Astrocyte (in vitro differentiated cells and primary cell): ENCODE measurements around the gene VPS50. TPM values are rescaled to one million over a fixed set of nuclear protein-coding genes. Genes with fewer than 3 reads are reported as not detected.
"Not testable (repeated sequence)": the region's sequence is repeated elsewhere in the genome, so short reads cannot be mapped to it uniquely, and the experiment has no call there.

Experiments
- DNase-seq: peaks from one replicate; pipeline ENCODE4 v3.0.0-alpha.2; 2010; ENCODE audit warnings: low read depth
- FAIRE-seq: peaks from 2 replicates; lab custom pipeline; 2011; peaks lifted over from hg19 to GRCh38; lab: Jason Lieb, UNC
- H2AFZ ChIP-seq: 2 replicates; pipeline ENCODE4 v1.6.0; 2012; ENCODE audit warnings: low read depth, low read length, inconsistent platforms
- H3K27ac ChIP-seq: 2 replicates; pipeline ENCODE4 v1.5.1; 2011; ENCODE audit warnings: low read depth, low read length, inconsistent platforms
- H3K27me3 ChIP-seq: 2 replicates; pipeline ENCODE4 v1.6.0; 2011; ENCODE audit warnings: low read length, inconsistent platforms; ENCODE audit not compliant: insufficient read depth
- H3K36me3 ChIP-seq: 2 replicates; pipeline ENCODE4 v1.5.1; 2011; ENCODE audit warnings: low read length, inconsistent platforms; ENCODE audit not compliant: insufficient read depth
- H3K4me1 ChIP-seq: 2 replicates; pipeline ENCODE4 v1.5.1; 2011; ENCODE audit warnings: low read length, inconsistent platforms; ENCODE audit not compliant: insufficient read depth
- H3K4me2 ChIP-seq: 2 replicates; pipeline ENCODE4 v1.6.0; 2012; ENCODE audit warnings: low read length, inconsistent platforms
- H3K4me3 ChIP-seq: 2 replicates; pipeline ENCODE4 v1.5.1; 2011; ENCODE audit warnings: low read depth, mild to moderate bottlenecking, low read length, inconsistent platforms; ENCODE audit not compliant: insufficient read depth
- H3K79me2 ChIP-seq: 2 replicates; pipeline ENCODE4 v1.6.0; 2012; ENCODE audit warnings: mild to moderate bottlenecking, low read length, inconsistent platforms; ENCODE audit not compliant: insufficient read depth
- H3K9ac ChIP-seq: 2 replicates; pipeline ENCODE4 v1.6.0; 2012; ENCODE audit warnings: mild to moderate bottlenecking, low read length, inconsistent platforms
- H3K9me3 ChIP-seq: 2 replicates; pipeline ENCODE4 v1.5.1; 2012; ENCODE audit warnings: low read depth, mild to moderate bottlenecking, low read length, inconsistent platforms; ENCODE audit not compliant: insufficient read depth
- H4K20me1 ChIP-seq: 2 replicates; pipeline ENCODE4 v1.6.0; 2012; ENCODE audit warnings: low read length, inconsistent platforms; ENCODE audit not compliant: insufficient read depth
- H3K27ac Mint-ChIP-seq: one replicate; pipeline ENCODE4 v1.8.0; 2021; ENCODE audit warnings: mild to moderate bottlenecking, mixed read lengths; ENCODE audit not compliant: unreplicated experiment
- H3K27me3 Mint-ChIP-seq: one replicate; pipeline ENCODE4 v1.8.0; 2021; ENCODE audit warnings: low read depth, mixed read lengths; ENCODE audit not compliant: unreplicated experiment
- H3K36me3 Mint-ChIP-seq: one replicate; pipeline ENCODE4 v1.8.0; 2021; ENCODE audit warnings: low read depth, mixed read lengths; ENCODE audit not compliant: unreplicated experiment
- H3K4me1 Mint-ChIP-seq: one replicate; pipeline ENCODE4 v1.8.0; 2021; ENCODE audit warnings: low read depth, mixed read lengths; ENCODE audit not compliant: unreplicated experiment
- H3K4me3 Mint-ChIP-seq: one replicate; pipeline ENCODE4 v1.8.0; 2021; ENCODE audit warnings: mild to moderate bottlenecking, moderate library complexity, mixed read lengths; ENCODE audit not compliant: unreplicated experiment
- H3K9me3 Mint-ChIP-seq: one replicate; pipeline ENCODE4 v1.8.0; 2021; ENCODE audit warnings: mild to moderate bottlenecking, mixed read lengths; ENCODE audit not compliant: unreplicated experiment
- EZH2 ChIP-seq: IDR thresholded peaks from 2 replicates; pipeline ENCODE4 v1.6.1; 2012; ENCODE audit warnings: mild to moderate bottlenecking, low read length, inconsistent platforms; ENCODE audit not compliant: insufficient read depth
- total RNA-seq: library from RNA; stranded (reverse); gene quantifications from 2 replicates; pipeline ENCODE4 v1.2.1, GENCODE V29; 2021
- TF ChIP-seq, protein P1 (sequence below): IDR thresholded peaks from 2 replicates; pipeline ENCODE4 v1.5.1; 2011; ENCODE audit warnings: low read depth, mild to moderate bottlenecking, inconsistent platforms, low read length, moderate library complexity; ENCODE audit not compliant: insufficient read depth

Gene VPS50
- total RNA-seq, 1 donor from 2014 or later = 19.0 TPM

DNA sequence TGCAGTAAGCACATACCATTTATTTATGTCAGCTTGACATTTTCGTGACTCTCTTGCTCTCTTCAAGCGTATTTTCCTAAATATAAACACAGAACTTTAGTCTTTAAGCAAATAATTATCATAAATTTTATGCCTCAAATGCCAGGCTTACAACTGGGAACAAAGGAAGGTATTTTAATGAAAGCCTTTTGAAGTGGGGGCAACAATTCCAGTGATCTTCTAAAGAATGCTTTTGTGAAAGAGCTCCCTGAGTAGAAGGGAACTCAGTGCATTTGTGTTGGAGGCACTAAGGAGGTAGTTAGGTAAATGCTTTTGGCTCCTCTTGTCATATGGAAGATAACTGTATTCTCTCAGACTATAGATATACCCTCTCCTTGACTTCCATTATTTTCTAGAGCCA lies 104.9 kb downstream of the VPS50 start:
- H3K36me3 ChIP-seq = no peaks in the 10 kb centered on the region
- DNase-seq (no peak), FAIRE-seq (no peak)
- no peak overlapping the region for H3K27ac ChIP-seq
- H3K27me3 ChIP-seq = no peaks in the 10 kb centered on the region
- H3K4me3 Mint-ChIP-seq = no peak overlapping the region
- no peak overlapping the region for H3K4me2 ChIP-seq
- no peaks in the 10 kb centered on the region for H3K4me1 ChIP-seq
- no peak overlapping the region for H3K9ac ChIP-seq
- no peak overlapping the region for H2AFZ ChIP-seq
- H3K9me3 Mint-ChIP-seq = peaks cover 4% of the 10 kb centered on the region
- no peaks in the 10 kb centered on the region for H3K9me3 ChIP-seq
- no peaks in the 10 kb centered on the region for H4K20me1 ChIP-seq
- no peak overlapping the region for H3K27ac Mint-ChIP-seq
- no peak for TF ChIP-seq EZH2
- TF ChIP-seq, protein P1, sequence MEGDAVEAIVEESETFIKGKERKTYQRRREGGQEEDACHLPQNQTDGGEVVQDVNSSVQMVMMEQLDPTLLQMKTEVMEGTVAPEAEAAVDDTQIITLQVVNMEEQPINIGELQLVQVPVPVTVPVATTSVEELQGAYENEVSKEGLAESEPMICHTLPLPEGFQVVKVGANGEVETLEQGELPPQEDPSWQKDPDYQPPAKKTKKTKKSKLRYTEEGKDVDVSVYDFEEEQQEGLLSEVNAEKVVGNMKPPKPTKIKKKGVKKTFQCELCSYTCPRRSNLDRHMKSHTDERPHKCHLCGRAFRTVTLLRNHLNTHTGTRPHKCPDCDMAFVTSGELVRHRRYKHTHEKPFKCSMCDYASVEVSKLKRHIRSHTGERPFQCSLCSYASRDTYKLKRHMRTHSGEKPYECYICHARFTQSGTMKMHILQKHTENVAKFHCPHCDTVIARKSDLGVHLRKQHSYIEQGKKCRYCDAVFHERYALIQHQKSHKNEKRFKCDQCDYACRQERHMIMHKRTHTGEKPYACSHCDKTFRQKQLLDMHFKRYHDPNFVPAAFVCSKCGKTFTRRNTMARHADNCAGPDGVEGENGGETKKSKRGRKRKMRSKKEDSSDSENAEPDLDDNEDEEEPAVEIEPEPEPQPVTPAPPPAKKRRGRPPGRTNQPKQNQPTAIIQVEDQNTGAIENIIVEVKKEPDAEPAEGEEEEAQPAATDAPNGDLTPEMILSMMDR = no peak
- H3K27me3 Mint-ChIP-seq = no peaks in the 10 kb centered on the region
- H3K4me1 Mint-ChIP-seq = peaks cover 4% of the 10 kb centered on the region
- H3K79me2 ChIP-seq = no peaks in the 10 kb centered on the region
- H3K36me3 Mint-ChIP-seq = peaks cover 18% of the 10 kb centered on the region
- H3K4me3 ChIP-seq = no peak overlapping the region

DNA sequence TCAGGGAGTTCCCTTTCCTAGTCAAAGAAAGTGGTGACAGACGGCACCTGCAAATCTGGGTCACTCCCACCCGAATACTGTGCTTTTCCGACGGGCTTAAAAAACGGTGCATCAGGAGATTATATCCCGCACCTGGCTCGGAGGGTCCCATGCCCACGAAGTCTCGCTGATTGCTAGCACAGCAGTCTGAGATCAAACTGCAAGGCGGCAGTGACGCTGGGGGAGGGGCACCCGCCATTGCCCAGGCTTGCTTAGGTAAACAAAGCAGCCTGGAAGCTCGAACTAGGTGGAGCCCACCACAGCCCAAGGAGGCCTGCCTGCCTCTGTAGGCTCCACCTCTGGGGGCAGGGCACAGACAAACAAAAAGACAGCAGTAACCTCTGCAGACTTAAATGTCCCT lies 110.0 kb downstream of the VPS50 start:
- not testable (repeated sequence) for H4K20me1 ChIP-seq, H3K27ac ChIP-seq, H3K9me3 ChIP-seq, H3K4me3 ChIP-seq, H3K27me3 ChIP-seq, H3K9ac ChIP-seq, H3K9me3 Mint-ChIP-seq, H3K4me3 Mint-ChIP-seq, H3K36me3 ChIP-seq, H3K4me2 ChIP-seq, H3K4me1 ChIP-seq, H3K27ac Mint-ChIP-seq, H2AFZ ChIP-seq, H3K4me1 Mint-ChIP-seq, DNase-seq, H3K79me2 ChIP-seq, FAIRE-seq, H3K27me3 Mint-ChIP-seq
- peaks cover 24% of the 10 kb centered on the region for H3K36me3 Mint-ChIP-seq

DNA sequence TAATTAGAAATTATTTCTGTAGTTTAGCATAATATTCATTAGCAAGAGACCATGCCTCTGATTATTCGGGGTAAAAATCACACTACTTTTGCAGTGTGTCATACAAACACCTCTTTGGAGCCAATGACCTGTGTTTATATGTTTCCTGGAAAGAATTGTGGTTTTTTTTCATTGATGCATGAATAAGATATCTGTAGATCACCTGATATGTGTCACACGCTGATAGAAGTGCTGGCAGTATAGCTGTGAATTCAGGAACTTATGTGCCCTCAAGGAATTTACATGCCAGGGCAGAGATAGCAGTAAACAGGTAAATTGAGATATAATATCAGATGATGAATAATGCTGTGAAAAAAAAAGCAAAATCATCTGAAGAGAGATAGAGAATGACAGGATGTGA lies 118.2 kb downstream of the VPS50 start:
- no peak overlapping the region for H3K9ac ChIP-seq
- no peak for FAIRE-seq

More for the DNA sequence above, 118.2 kb downstream of the VPS50 start:
- no peaks in the 10 kb centered on the region for H3K9me3 ChIP-seq
- no peaks in the 10 kb centered on the region for H4K20me1 ChIP-seq
- H3K36me3 ChIP-seq = no peaks in the 10 kb centered on the region
- Mint-ChIP-seq H3K4me1 (no peaks in the 10 kb centered on the region), H3K27me3 (no peaks in the 10 kb centered on the region), H3K9me3 (no peaks in the 10 kb centered on the region), H3K36me3 (peaks cover 6% of the 10 kb centered on the region), H3K4me3 (no peak overlapping the region), H3K27ac (no peak overlapping the region)
- no peaks in the 10 kb centered on the region for H3K79me2 ChIP-seq
- no peak for DNase-seq
- H3K27me3 ChIP-seq = no peaks in the 10 kb centered on the region
- no peaks in the 10 kb centered on the region for H3K4me1 ChIP-seq
- H3K27ac ChIP-seq = no peak overlapping the region
- no peak overlapping the region for H3K4me2 ChIP-seq
- TF ChIP-seq, protein P1 = no peak
- no peak for TF ChIP-seq EZH2
- H3K4me3 ChIP-seq = no peak overlapping the region
- H2AFZ ChIP-seq = no peak overlapping the region
